ENCODE results near the gene ACIN1.
"Not testable (repeated sequence)": the region's sequence is repeated elsewhere in the genome, so short reads cannot be mapped to it uniquely, and the experiment has no call there.

ACIN1 gene

GRCh38 chr14:23020143-23021128, 74.5 kb downstream of the ACIN1 start:
- DNase-seq (ENCODE audit: low read depth in 1 of 2, low spot score in 1 of 2), result no peak
- no peaks in the 10 kb centered on the region for H3K27me3 ChIP-seq (ENCODE audit: insufficient read depth, poor library complexity, severe bottlenecking)
- no peak overlapping the region for H3K27ac ChIP-seq (replicated peaks)
- H3K4me3 ChIP-seq (replicated peaks; ENCODE audit: insufficient read depth, low read length), result no peak overlapping the region
- TF ChIP-seq POLR2AphosphoS5 (IDR thresholded peaks at IDR 0.05; ENCODE audit: low read depth), result no peak
- TF ChIP-seq GABPA (IDR thresholded peaks at IDR 0.05; ENCODE audit: low read depth), result no peak
- no peak for TF ChIP-seq CTCF (IDR thresholded peaks at IDR 0.05; ENCODE audit: insufficient read depth, low read length)
- no peak for TF ChIP-seq SPI1 (IDR thresholded peaks at IDR 0.05; ENCODE audit: borderline replicate concordance, low read depth)
- TF ChIP-seq, protein P1, sequence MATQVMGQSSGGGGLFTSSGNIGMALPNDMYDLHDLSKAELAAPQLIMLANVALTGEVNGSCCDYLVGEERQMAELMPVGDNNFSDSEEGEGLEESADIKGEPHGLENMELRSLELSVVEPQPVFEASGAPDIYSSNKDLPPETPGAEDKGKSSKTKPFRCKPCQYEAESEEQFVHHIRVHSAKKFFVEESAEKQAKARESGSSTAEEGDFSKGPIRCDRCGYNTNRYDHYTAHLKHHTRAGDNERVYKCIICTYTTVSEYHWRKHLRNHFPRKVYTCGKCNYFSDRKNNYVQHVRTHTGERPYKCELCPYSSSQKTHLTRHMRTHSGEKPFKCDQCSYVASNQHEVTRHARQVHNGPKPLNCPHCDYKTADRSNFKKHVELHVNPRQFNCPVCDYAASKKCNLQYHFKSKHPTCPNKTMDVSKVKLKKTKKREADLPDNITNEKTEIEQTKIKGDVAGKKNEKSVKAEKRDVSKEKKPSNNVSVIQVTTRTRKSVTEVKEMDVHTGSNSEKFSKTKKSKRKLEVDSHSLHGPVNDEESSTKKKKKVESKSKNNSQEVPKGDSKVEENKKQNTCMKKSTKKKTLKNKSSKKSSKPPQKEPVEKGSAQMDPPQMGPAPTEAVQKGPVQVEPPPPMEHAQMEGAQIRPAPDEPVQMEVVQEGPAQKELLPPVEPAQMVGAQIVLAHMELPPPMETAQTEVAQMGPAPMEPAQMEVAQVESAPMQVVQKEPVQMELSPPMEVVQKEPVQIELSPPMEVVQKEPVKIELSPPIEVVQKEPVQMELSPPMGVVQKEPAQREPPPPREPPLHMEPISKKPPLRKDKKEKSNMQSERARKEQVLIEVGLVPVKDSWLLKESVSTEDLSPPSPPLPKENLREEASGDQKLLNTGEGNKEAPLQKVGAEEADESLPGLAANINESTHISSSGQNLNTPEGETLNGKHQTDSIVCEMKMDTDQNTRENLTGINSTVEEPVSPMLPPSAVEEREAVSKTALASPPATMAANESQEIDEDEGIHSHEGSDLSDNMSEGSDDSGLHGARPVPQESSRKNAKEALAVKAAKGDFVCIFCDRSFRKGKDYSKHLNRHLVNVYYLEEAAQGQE (IDR thresholded peaks at IDR 0.05; ENCODE audit: insufficient replicate concordance, low read depth), result no peak

- Histone ChIP-seq H3K27ac (replicated peaks) (no peak overlapping the region), H3K4me3 (replicated peaks; ENCODE audit: insufficient read depth, low read length) (no peak overlapping the region), H3K27me3 (ENCODE audit: insufficient read depth, poor library complexity, severe bottlenecking) (no peaks in the 10 kb centered on the region)
- TF ChIP-seq, protein P1 (IDR thresholded peaks at IDR 0.05; ENCODE audit: insufficient replicate concordance, low read depth), result no peak
- TF ChIP-seq SPI1 (IDR thresholded peaks at IDR 0.05; ENCODE audit: borderline replicate concordance, low read depth) (no peak), POLR2AphosphoS5 (IDR thresholded peaks at IDR 0.05; ENCODE audit: low read depth) (no peak), GABPA (IDR thresholded peaks at IDR 0.05; ENCODE audit: low read depth) (no peak)
- no peak for DNase-seq (ENCODE audit: low read depth in 1 of 2, low spot score in 1 of 2)
These were observed 76.8 kb downstream of the ACIN1 start for GRCh38 chr14:23018107-23018506.

DNA sequence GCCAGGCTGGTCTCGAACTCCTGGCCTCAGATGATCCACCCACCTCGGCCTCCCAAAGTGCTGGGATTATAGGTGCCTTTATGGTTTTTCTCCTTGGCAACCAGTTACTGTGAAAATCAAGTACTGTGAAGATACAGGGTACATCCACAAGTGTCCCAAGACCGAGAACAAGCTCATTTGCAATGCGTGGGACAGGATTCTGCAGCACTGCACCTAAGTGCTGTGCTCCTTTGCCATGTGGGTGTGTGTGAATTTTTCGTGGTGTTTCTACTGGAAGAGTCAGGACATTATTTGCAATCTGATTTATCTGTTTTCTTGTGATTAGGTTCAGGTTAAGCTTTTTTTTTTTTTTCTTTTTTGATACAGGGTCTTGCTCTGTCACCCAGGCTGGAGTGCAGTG, 77.8 kb downstream of the ACIN1 start:
- H3K4me3 ChIP-seq (replicated peaks; ENCODE audit: insufficient read depth, low read length), result no peak overlapping the region
- TF ChIP-seq SPI1 (IDR thresholded peaks at IDR 0.05; ENCODE audit: borderline replicate concordance, low read depth) (no peak), GABPA (IDR thresholded peaks at IDR 0.05; ENCODE audit: low read depth) (no peak)
- H3K27ac ChIP-seq (replicated peaks), result no peak overlapping the region
- no peaks in the 10 kb centered on the region for H3K27me3 ChIP-seq (ENCODE audit: insufficient read depth, poor library complexity, severe bottlenecking)
- DNase-seq (ENCODE audit: low read depth in 1 of 2, low spot score in 1 of 2), result no peak

DNA sequence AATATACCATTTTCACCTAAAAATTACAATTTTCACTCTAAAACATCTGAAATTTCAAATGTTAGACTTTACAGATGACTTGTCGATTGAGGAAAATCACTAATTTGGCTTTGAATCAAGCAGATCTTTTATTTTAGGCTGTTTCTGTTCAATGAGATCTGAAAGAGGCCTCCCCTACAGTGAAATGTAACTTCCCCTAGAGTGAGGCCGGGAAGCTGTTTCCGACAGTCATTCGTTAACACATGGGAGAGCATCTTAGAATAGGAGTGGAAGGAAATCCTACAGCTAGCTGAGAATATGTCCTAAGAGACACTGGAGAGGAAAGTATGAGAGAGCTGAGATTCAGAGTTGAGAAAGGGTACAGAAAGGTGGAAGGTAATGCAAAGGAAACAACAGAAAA, 79.3 kb downstream of the ACIN1 start:
- TF ChIP-seq, protein P1 (IDR thresholded peaks at IDR 0.05; ENCODE audit: insufficient replicate concordance, low read depth), result no peak
- TF ChIP-seq POLR2AphosphoS5 (IDR thresholded peaks at IDR 0.05; ENCODE audit: low read depth) (no peak), GABPA (IDR thresholded peaks at IDR 0.05; ENCODE audit: low read depth) (no peak), SPI1 (IDR thresholded peaks at IDR 0.05; ENCODE audit: borderline replicate concordance, low read depth) (no peak), CTCF (IDR thresholded peaks at IDR 0.05; ENCODE audit: insufficient read depth, low read length) (no peak)
- DNase-seq (ENCODE audit: low read depth in 1 of 2, low spot score in 1 of 2), result no peak

GRCh38 chr14:23013749-23014054, 81.2 kb downstream of the ACIN1 start:
- H3K27ac ChIP-seq (replicated peaks), result not testable (repeated sequence)

More for the DNA sequence above, 79.3 kb downstream of the ACIN1 start:
- Histone ChIP-seq H3K27ac (replicated peaks) (peak overlapping the region; percentile 63), H3K27me3 (ENCODE audit: insufficient read depth, poor library complexity, severe bottlenecking) (no peaks in the 10 kb centered on the region), H3K4me3 (replicated peaks; ENCODE audit: insufficient read depth, low read length) (no peak overlapping the region)

More at GRCh38 chr14:23013749-23014054, 81.2 kb downstream of the ACIN1 start:
- not testable (repeated sequence) for DNase-seq (ENCODE audit: low read depth in 1 of 2, low spot score in 1 of 2); H3K27me3 ChIP-seq (ENCODE audit: insufficient read depth, poor library complexity, severe bottlenecking); H3K4me3 ChIP-seq (replicated peaks; ENCODE audit: insufficient read depth, low read length)
